ENCODE results near the gene CKAP2L. TPM values are rescaled to one million over a fixed set of nuclear protein-coding genes. Genes with fewer than 3 reads are reported as not detected.
A peak's percentile ranks its signal among the peaks of the same experiment; 100 is the strongest.

CKAP2L gene
- total and polyA plus RNA-seq, 10 of the 15 experiments (the other 5 are each of a cell fraction or from before 2014, with no cell fraction given), result 10.5 to 37.4 (median 20.2) TPM

GRCh38 chr2:112690853-112691401 lies 73.5 kb downstream of the CKAP2L start (continued):
- TF ChIP-seq EGR1 (IDR thresholded peaks at IDR 0.05; ENCODE audit: borderline replicate concordance in 1 of 2, low read depth in 2 of 2, low read length in 2 of 2), result no peak
- no peak for TF ChIP-seq JUND (IDR thresholded peaks at IDR 0.05; ENCODE audit: low read depth, low read length)
- TF ChIP-seq PAX8 (IDR thresholded peaks at IDR 0.05), result no peak
- TF ChIP-seq ZNF274 (IDR thresholded peaks at IDR 0.05; ENCODE audit: insufficient read depth, insufficient read length), result no peak
- TF ChIP-seq MXI1 (IDR thresholded peaks at IDR 0.05; ENCODE audit: low read depth, low read length), result no peak
- TF ChIP-seq RELB (IDR thresholded peaks at IDR 0.05; ENCODE audit: low read depth), result 0 out of 2 replicates have a peak, but pooled peaks have one; percentile 18
- no peak for TF ChIP-seq STAT1 (conservative IDR thresholded peaks at IDR 0.05)
- TF ChIP-seq KAT2A (conservative IDR thresholded peaks at IDR 0.05; ENCODE audit: control insufficient read depth, low read depth, low read length), result no peak
- TF ChIP-seq ZBTB33 (IDR thresholded peaks at IDR 0.05), result no peak
- no peak for TF ChIP-seq ZNF217 (IDR thresholded peaks at IDR 0.05)
- TF ChIP-seq PAX5 (IDR thresholded peaks at IDR 0.05; ENCODE audit: borderline replicate concordance, low read depth, low read length), result no peak
- TF ChIP-seq E2F4 (IDR thresholded peaks at IDR 0.05; ENCODE audit: low read depth, low read length), result no peak
- no peak for TF ChIP-seq IRF5 (IDR thresholded peaks at IDR 0.05; ENCODE audit: borderline replicate concordance)
- TF ChIP-seq PRDM15 (CRISPR knock-in tag; IDR thresholded peaks at IDR 0.05), result no peak
- no peak for TF ChIP-seq TARDBP (IDR thresholded peaks at IDR 0.05; ENCODE audit: borderline replicate concordance)
- peak; percentile 50 for TF ChIP-seq RUNX3 (IDR thresholded peaks at IDR 0.05; ENCODE audit: low read length)
- no peak for TF ChIP-seq ZBTB11 (CRISPR knock-in tag; IDR thresholded peaks at IDR 0.05)
